Neural cell (in vitro differentiated cells): ENCODE measurements around the gene GALNT11.
"Not testable (repeated sequence)": the region's sequence is repeated elsewhere in the genome, so short reads cannot be mapped to it uniquely, and the experiment has no call there.

Experiments
- CTCF ChIP-seq: fragments of 450-650 bp; IDR thresholded peaks from 2 replicates; pipeline ENCODE4 v1.5.1; 2014; ENCODE audit warnings: antibody characterized with exemption, mild to moderate bottlenecking, moderate library complexity; ENCODE audit not compliant: poor library complexity, severe bottlenecking
- EZH2 ChIP-seq: fragments of 200-600, 300-800 bp; shearing (Covaris generic), sonication (generic); IDR thresholded peaks from 2 replicates; pipeline ENCODE4 v1.6.1; 2014; ENCODE audit warnings: antibody characterized with exemption, low read length, borderline replicate concordance, mild to moderate bottlenecking; ENCODE audit not compliant: insufficient read depth, poor library complexity, severe bottlenecking
- POLR2AphosphoS5 ChIP-seq: IDR thresholded peaks from 2 replicates; pipeline ENCODE4 v1.6.1; 2012
- SMC3 ChIP-seq: fragments of 450-650 bp; conservative IDR thresholded peaks from 2 replicates; pipeline ENCODE4 v1.6.1; 2014; ENCODE audit warnings: antibody characterized with exemption, mild to moderate bottlenecking, moderate library complexity; ENCODE audit not compliant: poor library complexity

GRCh38 chr7:152027491-152028365 lies 2.3 kb downstream of the GALNT11 start:
- TF ChIP-seq SMC3, CTCF, POLR2AphosphoS5, EZH2: not testable (repeated sequence)
